HG02970 (cell line): ENCODE data around the gene GATA3.

ENCODE experiments used
- ATAC-seq: cut with Tn5 transposase; IDR thresholded peaks from one replicate; pipeline ENCODE4 v1.9.1; 2021; ENCODE audit warnings: mild to moderate bottlenecking, moderate library complexity, moderate number of reproducible peaks; ENCODE audit not compliant: unreplicated experiment, low FRiP score

Gene GATA3

GRCh38 chr10:8061274-8062211, 7.1 kb downstream of the GATA3 start:
- ATAC-seq = no peak

- no peak for ATAC-seq
Observed at GRCh38 chr10:8063128-8063908, 8.8 kb downstream of the GATA3 start.

- ATAC-seq = no peak
Observed at GRCh38 chr10:8063935-8064334, 9.4 kb downstream of the GATA3 start.

- no peak for ATAC-seq
Observed at GRCh38 chr10:8064436-8064835, 9.9 kb downstream of the GATA3 start.

- no peak for ATAC-seq
Observed at GRCh38 chr10:8065651-8066050, 11.2 kb downstream of the GATA3 start.

- no peak for ATAC-seq
Observed at GRCh38 chr10:8066124-8066523, 11.6 kb downstream of the GATA3 start.

- ATAC-seq = no peak
Observed at GRCh38 chr10:8066797-8067196, 12.3 kb downstream of the GATA3 start.

GRCh38 chr10:8069108-8069507, 14.6 kb downstream of the GATA3 start:
- no peak for ATAC-seq

- no peak for ATAC-seq
Observed at GRCh38 chr10:8069627-8070026, 15.1 kb downstream of the GATA3 start.

- no peak for ATAC-seq
Observed at GRCh38 chr10:8070440-8070839, 16.0 kb downstream of the GATA3 start.

GRCh38 chr10:8071006-8071405, 16.5 kb downstream of the GATA3 start:
- ATAC-seq = no peak

GRCh38 chr10:8071666-8072065, 17.2 kb downstream of the GATA3 start:
- ATAC-seq = no peak

GRCh38 chr10:8072211-8072610, 17.7 kb downstream of the GATA3 start:
- no peak for ATAC-seq

GRCh38 chr10:8073691-8074416, 19.4 kb downstream of the GATA3 start:
- ATAC-seq = no peak

GRCh38 chr10:8074881-8075280, 20.4 kb downstream of the GATA3 start:
- ATAC-seq = no peak

- no peak for ATAC-seq
Observed at GRCh38 chr10:8075282-8076260, 21.1 kb downstream of the GATA3 start.

GRCh38 chr10:8076933-8077332, 22.4 kb downstream of the GATA3 start:
- no peak for ATAC-seq

- no peak for ATAC-seq
Observed at GRCh38 chr10:8078027-8078426, 23.5 kb downstream of the GATA3 start.

- ATAC-seq = no peak
Observed at GRCh38 chr10:8079126-8079525, 24.6 kb downstream of the GATA3 start.

- ATAC-seq = no peak
Observed at GRCh38 chr10:8084799-8085198, 30.3 kb downstream of the GATA3 start.
